Measurements from ENCODE around the gene SMAGP.
A peak's percentile ranks its signal among the peaks of the same experiment; 100 is the strongest.
"Not testable (repeated sequence)": the region's sequence is repeated elsewhere in the genome, so short reads cannot be mapped to it uniquely, and the experiment has no call there.

The SMAGP gene

DNA sequence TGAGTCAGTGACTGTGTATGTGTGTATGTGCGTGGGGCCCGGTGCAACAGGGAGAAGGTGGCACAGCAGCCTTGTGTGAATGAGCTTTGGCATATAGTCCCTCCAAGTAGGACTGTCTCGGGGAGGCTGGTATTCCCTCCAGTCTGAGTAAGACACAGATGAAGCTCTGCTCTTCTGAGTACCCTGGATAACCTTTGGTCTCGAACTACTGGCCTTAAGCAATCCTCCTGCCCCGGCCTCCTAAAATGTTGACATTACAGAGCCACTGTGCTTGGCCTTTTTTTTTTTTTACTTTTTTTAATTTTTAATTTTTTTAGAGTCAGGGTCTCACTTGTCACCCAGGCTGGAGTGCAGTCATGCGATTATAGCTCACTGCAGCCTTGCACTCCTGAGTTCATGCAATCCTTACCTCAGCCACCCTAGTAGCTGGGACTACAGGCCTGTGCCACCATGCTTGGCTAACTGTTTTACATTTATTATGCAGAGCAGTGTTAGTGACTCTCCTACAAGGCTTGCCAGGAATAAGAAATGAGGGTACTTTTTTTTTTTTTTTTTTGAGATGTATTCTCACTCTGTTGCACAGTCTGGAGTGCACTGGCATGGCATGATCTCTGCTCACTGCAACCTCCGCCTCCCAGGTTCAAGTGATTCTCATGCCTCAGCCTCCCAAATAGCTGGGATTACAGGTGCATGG lies 41.0 kb downstream of the SMAGP start:
- DNase-seq (ENCODE audit: low spot score in 2 of 2) = no peak
- H3K36me3 Mint-ChIP-seq (ENCODE audit: insufficient read depth) = no peaks in the 10 kb centered on the region
- ATAC-seq (replicated peaks; ENCODE audit: extremely low read depth, poor library complexity, severe bottlenecking) = no peak
- H3K4me1 Mint-ChIP-seq = no peaks in the 10 kb centered on the region
- no peaks in the 10 kb centered on the region for H3K9me3 Mint-ChIP-seq
- peak overlapping the region; percentile 41 for H3K27ac Mint-ChIP-seq (ENCODE audit: low read depth)
- H3K4me3 Mint-ChIP-seq = no peak overlapping the region
- H3K27me3 Mint-ChIP-seq = no peaks in the 10 kb centered on the region

DNA sequence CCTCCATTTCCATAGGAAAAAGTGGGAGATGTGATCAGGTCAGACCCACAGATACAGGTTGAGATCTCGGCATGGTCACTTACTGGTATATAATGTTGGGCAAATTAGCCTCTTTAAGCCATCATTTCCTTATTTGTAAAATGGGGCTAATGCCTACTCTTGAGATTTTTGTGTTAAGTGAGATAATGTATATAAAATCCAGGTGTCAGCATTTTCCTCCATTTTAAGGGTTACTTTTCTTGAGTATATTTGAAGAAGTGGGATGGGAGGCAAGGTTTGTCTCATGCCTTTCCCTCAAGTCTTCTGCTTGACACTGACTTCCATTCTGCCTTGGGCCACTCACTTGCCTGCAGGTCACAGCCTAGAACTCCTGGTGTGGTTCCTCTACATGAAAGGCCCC lies 42.3 kb downstream of the SMAGP start:
- Mint-ChIP-seq H3K4me3 (no peak overlapping the region), H3K36me3 (ENCODE audit: insufficient read depth) (no peaks in the 10 kb centered on the region), H3K27ac (ENCODE audit: low read depth) (no peak overlapping the region), H3K4me1 (no peaks in the 10 kb centered on the region), H3K27me3 (no peaks in the 10 kb centered on the region), H3K9me3 (no peaks in the 10 kb centered on the region)
- DNase-seq (ENCODE audit: low spot score in 2 of 2) (no peak), ATAC-seq (replicated peaks; ENCODE audit: extremely low read depth, poor library complexity, severe bottlenecking) (no peak)

DNA sequence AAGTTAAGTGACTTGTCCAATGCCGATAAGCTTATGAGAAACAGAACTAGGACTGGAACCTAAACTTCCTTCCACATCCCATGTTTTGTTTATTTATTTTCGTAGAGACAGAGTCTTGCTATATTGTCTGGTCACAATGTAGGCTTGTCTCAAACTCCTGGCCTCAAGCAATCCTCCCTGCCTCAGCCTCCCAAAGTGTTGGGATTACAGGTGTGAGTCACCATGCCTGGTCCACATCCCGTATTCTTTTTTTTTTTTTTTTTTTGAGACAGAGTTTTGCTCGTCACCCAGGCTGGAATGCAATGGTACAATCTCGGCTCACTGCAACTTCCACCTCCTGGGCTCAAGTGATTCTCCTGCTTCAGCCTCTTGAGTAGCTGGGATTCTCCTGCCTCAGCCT lies 43.1 kb downstream of the SMAGP start:
- not testable (repeated sequence) for H3K27me3 Mint-ChIP-seq; DNase-seq (ENCODE audit: low spot score in 2 of 2); H3K4me1 Mint-ChIP-seq; H3K9me3 Mint-ChIP-seq; H3K27ac Mint-ChIP-seq (ENCODE audit: low read depth); H3K36me3 Mint-ChIP-seq (ENCODE audit: insufficient read depth); ATAC-seq (replicated peaks; ENCODE audit: extremely low read depth, poor library complexity, severe bottlenecking); H3K4me3 Mint-ChIP-seq

DNA sequence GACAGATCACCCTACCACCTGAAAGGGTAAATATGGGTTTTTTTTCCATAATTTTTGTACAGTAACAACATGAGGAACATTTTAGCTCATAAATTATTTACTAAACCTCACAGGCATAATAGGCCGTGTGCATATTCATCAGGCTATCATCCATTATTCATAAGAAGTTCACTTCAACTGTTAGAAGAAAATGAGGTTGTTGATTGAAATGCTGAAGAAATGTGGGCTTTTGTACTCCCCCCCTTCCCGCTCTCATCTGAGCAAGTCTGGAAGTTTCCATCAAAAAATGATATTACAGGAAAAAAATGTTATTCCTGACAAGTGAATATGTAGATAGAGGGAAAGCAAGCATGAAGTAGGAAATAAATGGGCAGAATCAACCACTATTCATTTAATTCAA lies 44.4 kb downstream of the SMAGP start:
- Mint-ChIP-seq H3K4me1 (no peaks in the 10 kb centered on the region), H3K27ac (ENCODE audit: low read depth) (no peak overlapping the region)

DNA sequence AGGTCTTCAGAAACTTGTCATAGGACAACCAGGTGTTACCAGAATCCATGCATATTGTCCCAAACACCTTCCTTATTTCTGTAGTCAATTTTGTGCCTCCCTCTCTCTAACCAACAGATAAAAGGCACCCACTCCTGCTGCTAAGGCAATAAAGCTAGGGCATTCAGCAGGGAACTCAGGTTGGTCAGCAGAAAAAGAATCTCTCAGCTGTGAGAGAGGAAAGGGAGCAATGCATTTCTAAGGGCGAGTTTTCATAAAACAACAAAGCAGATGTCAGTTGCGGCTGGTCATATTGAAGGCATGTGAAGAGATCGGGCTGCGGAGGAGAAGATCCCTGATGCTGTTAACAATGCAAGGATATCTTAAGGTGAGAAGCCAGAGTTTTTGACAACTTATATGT lies 45.0 kb downstream of the SMAGP start:
- H3K27ac Mint-ChIP-seq (ENCODE audit: low read depth) = no peak overlapping the region
- H3K4me3 Mint-ChIP-seq = no peak overlapping the region
- no peaks in the 10 kb centered on the region for H3K4me1 Mint-ChIP-seq
- peaks cover 2% of the 10 kb centered on the region for H3K36me3 Mint-ChIP-seq (ENCODE audit: insufficient read depth)
- DNase-seq (ENCODE audit: low spot score in 2 of 2) (no peak), ATAC-seq (replicated peaks; ENCODE audit: extremely low read depth, poor library complexity, severe bottlenecking) (no peak)
- H3K9me3 Mint-ChIP-seq = no peaks in the 10 kb centered on the region
- no peaks in the 10 kb centered on the region for H3K27me3 Mint-ChIP-seq

More for the DNA sequence above, 44.4 kb downstream of the SMAGP start:
- Mint-ChIP-seq H3K27me3 (no peaks in the 10 kb centered on the region), H3K9me3 (no peaks in the 10 kb centered on the region), H3K4me3 (no peak overlapping the region), H3K36me3 (ENCODE audit: insufficient read depth) (peaks cover 2% of the 10 kb centered on the region)
- DNase-seq (ENCODE audit: low spot score in 2 of 2) (no peak), ATAC-seq (replicated peaks; ENCODE audit: extremely low read depth, poor library complexity, severe bottlenecking) (no peak)

DNA sequence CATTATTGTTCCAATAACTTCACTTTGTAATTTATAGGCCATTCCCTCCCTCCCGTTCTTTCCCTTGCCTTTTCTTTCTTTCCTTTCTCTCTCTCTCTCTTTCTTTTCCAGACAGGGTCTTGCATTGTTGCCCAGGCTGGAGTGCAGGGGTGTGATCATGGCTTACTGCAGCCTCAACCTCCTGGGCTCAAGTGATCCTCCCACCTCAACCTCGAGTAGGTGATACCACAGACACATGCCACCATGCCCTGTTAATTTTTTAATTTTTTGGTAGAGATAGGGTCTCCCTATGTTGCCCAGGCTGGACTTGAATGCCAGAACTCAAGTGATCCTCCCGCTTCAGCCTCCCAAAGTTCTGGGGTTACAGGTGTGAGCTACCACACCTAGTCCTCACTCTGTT lies 45.6 kb downstream of the SMAGP start:
- Mint-ChIP-seq H3K4me3 (no peak overlapping the region), H3K9me3 (no peaks in the 10 kb centered on the region), H3K27ac (ENCODE audit: low read depth) (no peak overlapping the region), H3K36me3 (ENCODE audit: insufficient read depth) (peaks cover 2% of the 10 kb centered on the region), H3K27me3 (no peaks in the 10 kb centered on the region), H3K4me1 (no peaks in the 10 kb centered on the region)
- DNase-seq (ENCODE audit: low spot score in 2 of 2) = no peak
- ATAC-seq (replicated peaks; ENCODE audit: extremely low read depth, poor library complexity, severe bottlenecking) = no peak

DNA sequence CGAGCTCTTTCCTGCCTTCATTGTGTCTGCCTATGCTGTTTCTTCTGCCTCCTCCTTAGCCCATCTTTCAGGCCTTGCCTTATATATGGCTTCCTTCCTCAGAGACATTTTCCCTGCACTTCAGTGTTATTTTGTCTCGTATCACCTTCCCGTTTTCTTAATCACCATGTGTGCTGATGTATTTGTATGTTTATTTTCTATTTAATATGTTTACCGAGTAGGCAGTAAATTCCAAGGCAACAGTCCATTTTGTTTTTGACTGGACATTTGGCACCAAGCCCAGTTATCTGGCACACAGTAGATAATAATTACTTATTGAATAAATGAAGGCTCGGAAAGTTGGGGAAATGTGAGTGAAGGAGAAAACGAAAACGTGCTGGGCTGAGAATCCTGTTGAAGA lies 47.8 kb downstream of the SMAGP start:
- Mint-ChIP-seq H3K9me3 (no peaks in the 10 kb centered on the region), H3K27ac (ENCODE audit: low read depth) (no peak overlapping the region), H3K27me3 (no peaks in the 10 kb centered on the region), H3K4me1 (peaks cover 7% of the 10 kb centered on the region), H3K36me3 (ENCODE audit: insufficient read depth) (peaks cover 5% of the 10 kb centered on the region), H3K4me3 (no peak overlapping the region)
- no peak for ATAC-seq (replicated peaks; ENCODE audit: extremely low read depth, poor library complexity, severe bottlenecking)
- no peak for DNase-seq (ENCODE audit: low spot score in 2 of 2)

DNA sequence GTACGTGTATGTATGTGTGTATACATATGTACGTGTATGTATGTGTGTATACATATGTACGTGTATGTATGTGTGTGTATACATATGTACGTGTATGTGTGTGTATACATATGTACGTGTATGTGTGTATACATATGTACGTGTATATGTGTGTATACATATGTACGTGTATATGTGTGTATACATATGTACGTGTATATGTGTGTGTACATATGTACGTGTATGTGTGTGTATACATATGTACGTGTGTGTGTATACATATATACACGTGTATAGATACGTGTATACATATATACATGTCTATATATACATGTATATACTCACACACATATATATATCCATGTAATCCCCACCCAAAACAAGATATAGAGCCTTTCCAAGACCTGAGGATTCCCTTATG lies 50.4 kb downstream of the SMAGP start:
- not testable (repeated sequence) for DNase-seq (ENCODE audit: low spot score in 2 of 2); H3K4me3 Mint-ChIP-seq; H3K27ac Mint-ChIP-seq (ENCODE audit: low read depth); ATAC-seq (replicated peaks; ENCODE audit: extremely low read depth, poor library complexity, severe bottlenecking); H3K36me3 Mint-ChIP-seq (ENCODE audit: insufficient read depth); H3K9me3 Mint-ChIP-seq; H3K27me3 Mint-ChIP-seq
- H3K4me1 Mint-ChIP-seq = peaks cover 12% of the 10 kb centered on the region

DNA sequence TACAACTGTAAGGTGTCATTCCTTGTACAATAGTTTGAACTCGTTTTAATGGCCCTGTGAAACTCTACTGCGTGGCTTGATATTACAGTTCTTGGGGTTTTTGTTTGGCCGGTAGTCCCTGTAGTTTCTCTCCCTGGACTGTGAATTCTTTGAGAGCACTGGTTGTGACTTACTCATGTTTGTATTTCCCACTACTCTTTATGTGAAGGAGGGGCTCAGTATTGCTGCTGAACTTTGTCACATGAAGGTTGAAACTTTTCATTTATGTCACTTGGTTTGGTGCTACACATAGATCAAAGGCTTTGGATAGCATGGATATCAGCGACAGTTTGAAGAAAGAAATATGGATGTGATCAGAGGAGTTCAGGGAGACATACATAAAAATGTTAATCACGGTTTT lies 50.9 kb downstream of the SMAGP start:
- H3K9me3 Mint-ChIP-seq = no peaks in the 10 kb centered on the region
- peaks cover 7% of the 10 kb centered on the region for H3K36me3 Mint-ChIP-seq (ENCODE audit: insufficient read depth)
- H3K27me3 Mint-ChIP-seq = no peaks in the 10 kb centered on the region
- peak overlapping the region; percentile 16 for H3K27ac Mint-ChIP-seq (ENCODE audit: low read depth)
- ATAC-seq (replicated peaks; ENCODE audit: extremely low read depth, poor library complexity, severe bottlenecking) (no peak), DNase-seq (ENCODE audit: low spot score in 2 of 2) (no peak)
- peak overlapping the region; percentile 87 for H3K4me3 Mint-ChIP-seq
- H3K4me1 Mint-ChIP-seq = peaks cover 12% of the 10 kb centered on the region

DNA sequence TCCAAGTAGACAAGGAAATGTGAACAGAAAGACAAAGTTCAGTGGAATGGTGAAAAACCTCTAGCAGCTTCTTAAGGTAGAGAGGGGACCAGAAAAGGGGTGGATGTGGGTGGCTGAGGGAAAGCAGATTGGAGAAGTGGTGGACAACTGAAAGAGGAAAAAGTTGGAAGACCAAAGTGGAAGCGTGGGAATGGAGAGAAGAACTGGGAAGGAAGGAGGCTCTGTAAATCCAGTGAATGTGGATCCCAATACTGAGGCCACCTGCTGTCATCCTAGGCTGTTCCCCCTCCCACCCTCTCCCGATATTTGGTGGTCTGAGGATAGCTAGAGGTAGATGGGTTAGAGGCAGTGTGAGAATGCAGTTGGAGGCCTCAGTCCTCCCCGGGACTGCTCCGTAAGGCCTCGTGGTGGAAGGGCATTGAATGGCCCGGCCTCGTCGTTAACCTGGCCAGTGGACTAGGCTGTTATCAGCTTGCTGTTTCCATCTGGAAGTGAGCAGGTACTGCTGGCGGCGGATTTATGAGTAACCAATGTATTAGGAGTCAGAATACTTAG lies 51.5 kb downstream of the SMAGP start:
- Mint-ChIP-seq H3K9me3 (no peaks in the 10 kb centered on the region), H3K4me3 (peak overlapping the region; percentile 87), H3K4me1 (peaks cover 12% of the 10 kb centered on the region), H3K36me3 (ENCODE audit: insufficient read depth) (peaks cover 7% of the 10 kb centered on the region), H3K27ac (ENCODE audit: low read depth) (peak overlapping the region; percentile 96), H3K27me3 (no peaks in the 10 kb centered on the region)
- DNase-seq (ENCODE audit: low spot score in 2 of 2) (no peak), ATAC-seq (replicated peaks; ENCODE audit: extremely low read depth, poor library complexity, severe bottlenecking) (no peak)

DNA sequence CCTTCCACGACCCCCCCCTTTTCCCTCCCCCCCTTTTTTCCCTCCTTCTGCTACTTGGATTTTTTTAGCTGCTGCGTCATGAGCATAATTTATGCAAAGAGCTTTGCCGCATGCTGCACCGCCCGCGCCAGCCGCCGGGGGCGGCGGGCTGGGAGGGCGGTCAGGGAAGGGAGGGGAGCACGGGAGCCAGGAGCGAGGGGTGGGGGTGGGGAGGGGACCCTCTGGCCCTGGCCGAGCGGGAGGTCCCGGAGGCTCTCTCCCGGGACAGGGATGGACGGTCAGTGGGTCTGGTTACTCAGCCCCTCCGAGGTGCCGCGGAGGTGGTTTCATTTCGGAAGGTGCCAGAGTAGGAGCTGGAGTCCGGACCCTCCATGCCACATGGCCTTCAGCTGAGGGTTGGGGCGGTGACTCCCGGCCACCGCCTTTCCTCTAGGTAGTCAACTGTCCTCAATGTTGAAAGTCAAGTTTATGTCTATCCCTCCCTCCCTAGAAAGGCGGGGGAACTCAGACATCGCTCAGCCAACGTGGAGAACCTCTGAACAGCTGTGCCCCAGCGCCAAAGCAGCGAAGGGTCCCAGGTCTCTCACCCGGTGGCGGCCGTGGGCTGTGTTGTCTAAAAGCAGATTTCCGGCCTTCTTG lies 52.1 kb downstream of the SMAGP start, which contains the start of gene POU6F1:
Gene POU6F1, minus strand, starts transcription at position 95 of the 639 bp plus-strand sequence. CDS start 11,226 bp downstream, outside the sequence.
- Mint-ChIP-seq H3K9me3 (no peaks in the 10 kb centered on the region), H3K27ac (ENCODE audit: low read depth) (peak within 1 kb of the TSS; percentile 96), H3K4me3 (peak within 1 kb of the TSS; percentile 87), H3K36me3 (ENCODE audit: insufficient read depth) (peaks cover 7% of the 10 kb centered on the region), H3K27me3 (no peaks in the 10 kb centered on the region), H3K4me1 (peaks cover 12% of the 10 kb centered on the region)
- peak; percentile 41 to 63 for DNase-seq (ENCODE audit: low spot score in 2 of 2)
- peak; percentile 82 for ATAC-seq (replicated peaks; ENCODE audit: extremely low read depth, poor library complexity, severe bottlenecking)

DNA sequence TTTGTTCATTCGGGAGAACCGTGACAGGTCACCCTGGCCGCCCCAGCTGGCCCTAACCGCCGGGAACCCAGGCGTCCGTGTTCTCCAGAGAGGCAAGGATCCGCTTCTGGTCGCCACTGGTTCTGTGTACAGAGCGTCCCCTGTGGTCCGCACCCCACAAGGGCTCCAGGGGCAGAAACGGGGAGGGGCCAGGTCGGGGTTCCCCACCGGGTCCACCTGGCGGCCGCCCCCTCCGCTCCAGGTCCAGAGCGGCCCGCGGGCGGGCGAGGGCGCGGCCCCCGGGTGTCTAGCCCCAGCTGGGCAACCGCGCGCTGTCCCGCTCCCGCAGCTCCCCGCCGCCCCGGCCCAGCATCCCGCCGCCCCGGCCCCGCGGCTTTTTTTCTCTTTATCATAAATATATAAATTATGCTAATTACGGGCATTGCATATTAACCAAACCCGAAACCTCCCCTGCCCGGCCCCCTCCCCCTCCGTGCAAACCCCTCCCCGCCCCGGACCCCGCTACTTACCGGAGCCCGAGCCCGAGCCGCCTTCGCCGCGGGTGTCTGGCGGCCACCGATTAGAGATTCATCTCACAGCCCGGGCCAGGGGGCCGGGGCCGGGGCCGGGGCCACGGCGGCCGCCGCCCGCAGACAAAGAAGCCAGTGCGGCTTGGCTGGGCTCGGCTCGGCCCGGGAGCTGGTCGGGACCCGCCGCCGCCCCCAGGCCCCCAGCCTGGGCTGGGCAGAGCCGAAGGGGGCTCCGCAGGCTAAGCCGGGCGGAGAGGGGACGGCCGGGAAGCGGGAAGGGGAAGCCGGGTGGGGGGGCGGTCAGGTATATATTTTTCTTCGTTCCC lies 52.9 kb downstream of the SMAGP start:
- ATAC-seq (replicated peaks; ENCODE audit: extremely low read depth, poor library complexity, severe bottlenecking) (peak; percentile 44), DNase-seq (ENCODE audit: low spot score in 2 of 2) (peak; percentile 26 to 33)
- Mint-ChIP-seq H3K36me3 (ENCODE audit: insufficient read depth) (peaks cover 6% of the 10 kb centered on the region), H3K4me3 (peak overlapping the region; percentile 87), H3K27ac (ENCODE audit: low read depth) (peak overlapping the region; percentile 96), H3K9me3 (no peaks in the 10 kb centered on the region), H3K27me3 (no peaks in the 10 kb centered on the region), H3K4me1 (peaks cover 12% of the 10 kb centered on the region)
